Activated T-cell treated with anti-CD3 and anti-CD28 coated beads for 1 hour (primary cell): ENCODE data around the gene SLC4A1AP.
A peak's percentile ranks its signal among the peaks of the same experiment; 100 is the strongest.
"Not testable (repeated sequence)": the region's sequence is repeated elsewhere in the genome, so short reads cannot be mapped to it uniquely, and the experiment has no call there.

Experiments used
- DNase-seq: peaks from one replicate; pipeline ENCODE4 v3.0.0-alpha.2; 2020; ENCODE audit warnings: low read depth

The SLC4A1AP gene

DNA sequence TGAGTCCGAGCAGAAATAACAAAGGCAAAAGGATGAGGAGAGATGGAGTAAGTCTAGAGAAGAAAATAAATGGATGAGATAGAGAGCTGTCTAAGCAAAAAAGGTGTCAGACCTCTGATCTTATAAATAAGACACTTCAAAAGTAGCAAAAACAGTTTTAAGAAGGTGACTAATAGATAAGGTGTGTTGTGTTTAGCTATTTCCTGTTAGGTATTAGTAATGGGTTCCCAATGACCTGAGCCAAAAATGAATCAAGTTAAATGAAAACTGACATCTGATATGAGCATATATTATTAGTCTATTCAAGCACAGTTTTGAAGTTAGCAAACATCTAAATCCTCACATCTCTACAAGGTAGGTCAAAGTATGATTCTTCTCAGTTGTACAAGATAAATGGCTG lies 10.9 kb upstream of the SLC4A1AP start:
- no peak for DNase-seq

- DNase-seq, result no peak
These were observed 10.3 kb upstream of the SLC4A1AP start for GRCh38 chr2:27653397-27653796.

GRCh38 chr2:27655155-27655951 lies 8.3 kb upstream of the SLC4A1AP start:
- no peak for DNase-seq

- no peak for DNase-seq
These were observed 2.3 kb upstream of the SLC4A1AP start for GRCh38 chr2:27661371-27661770.

GRCh38 chr2:27664154-27664574 lies 475 bp downstream of the SLC4A1AP start:
- peak; percentile 3 for DNase-seq

DNA sequence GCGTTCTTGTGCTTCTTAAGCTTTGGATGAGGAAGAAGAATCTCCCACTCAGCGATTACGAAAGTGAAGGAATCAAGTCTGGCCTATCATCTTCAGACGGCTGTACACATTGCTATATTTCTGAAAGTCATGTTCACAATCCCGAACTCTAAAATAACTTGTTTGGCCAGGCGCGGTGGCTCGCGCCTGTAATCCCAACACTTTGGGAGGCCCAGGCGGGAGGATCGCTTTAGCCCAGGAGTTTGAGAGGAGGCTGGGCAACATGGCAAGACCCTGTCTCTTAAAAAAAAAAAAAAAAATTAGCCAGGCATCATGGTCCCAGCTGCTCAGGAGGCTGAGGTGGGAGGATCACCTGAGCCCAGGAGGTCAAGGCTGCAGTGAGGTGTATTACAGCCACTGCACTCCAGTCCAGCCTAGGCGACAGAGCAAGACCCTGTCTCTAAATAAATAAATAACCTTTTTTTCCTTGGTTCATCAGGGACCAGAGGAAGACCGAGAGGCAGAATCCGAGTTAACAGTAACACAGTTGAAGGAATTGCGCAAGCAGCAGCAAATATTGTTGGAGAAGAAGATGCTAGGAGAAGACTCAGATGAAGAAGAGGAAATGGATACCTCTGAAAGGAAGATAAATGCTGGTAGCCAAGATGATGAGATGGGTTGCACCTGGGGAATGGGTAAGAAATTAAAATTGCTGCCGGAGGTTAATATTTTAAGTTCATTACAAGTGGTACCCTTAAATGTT lies 1.1 kb downstream of the SLC4A1AP start:
- DNase-seq, result no peak

- no peak for DNase-seq
These were observed 3.8 kb downstream of the SLC4A1AP start for GRCh38 chr2:27667446-27667845.

DNA sequence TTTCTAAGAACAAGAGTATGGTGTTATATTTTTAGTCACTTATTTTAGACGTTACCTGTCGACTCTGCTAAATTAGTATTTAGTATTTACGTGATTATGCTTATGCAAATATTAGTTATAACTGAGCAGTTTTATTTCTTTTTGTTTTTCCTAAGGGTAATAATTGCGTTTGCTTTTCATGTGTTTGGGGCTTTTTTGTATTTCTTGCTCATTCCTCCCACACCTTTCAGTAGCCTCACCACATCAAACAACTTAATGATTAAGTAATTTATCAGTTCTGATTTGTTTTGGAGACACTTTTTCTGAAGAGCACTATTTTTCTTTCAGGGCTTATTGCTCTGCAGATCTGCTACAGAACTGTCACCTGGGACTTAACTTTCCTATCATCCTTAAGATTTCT lies 7.5 kb downstream of the SLC4A1AP start:
- DNase-seq, result no peak

GRCh38 chr2:27672723-27673486 lies 9.2 kb downstream of the SLC4A1AP start:
- DNase-seq, result no peak

- no peak for DNase-seq
These were observed 16.9 kb downstream of the SLC4A1AP start for GRCh38 chr2:27680571-27680970.

GRCh38 chr2:27681841-27682240 lies 18.2 kb downstream of the SLC4A1AP start:
- DNase-seq, result no peak

GRCh38 chr2:27682334-27682771 lies 18.7 kb downstream of the SLC4A1AP start:
- DNase-seq, result not testable (repeated sequence)

GRCh38 chr2:27683390-27684071 lies 19.8 kb downstream of the SLC4A1AP start:
- DNase-seq, result peak; percentile 81

GRCh38 chr2:27685006-27685405 lies 21.3 kb downstream of the SLC4A1AP start:
- DNase-seq, result not testable (repeated sequence)

- no peak for DNase-seq
These were observed 21.9 kb downstream of the SLC4A1AP start for GRCh38 chr2:27685577-27685976.

DNA sequence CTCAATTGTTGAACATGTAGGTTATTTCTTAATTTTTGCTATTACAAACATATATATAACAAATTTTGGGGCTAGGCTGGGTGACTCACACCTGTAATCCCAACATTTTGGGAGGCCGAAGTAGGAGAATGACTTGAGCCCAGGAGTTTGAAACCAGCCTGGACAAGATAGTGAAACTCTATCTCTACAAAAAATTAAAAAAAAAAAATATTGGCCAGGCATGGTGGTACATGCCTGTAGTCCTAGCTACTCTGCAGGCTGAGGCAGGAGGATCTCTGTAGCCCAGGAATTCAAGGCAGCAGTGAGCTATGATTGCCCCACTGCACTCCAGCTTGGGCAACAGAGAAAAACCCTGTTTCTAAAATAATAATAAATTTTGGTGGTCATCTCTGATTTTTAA lies 23.5 kb downstream of the SLC4A1AP start:
- no peak for DNase-seq

DNA sequence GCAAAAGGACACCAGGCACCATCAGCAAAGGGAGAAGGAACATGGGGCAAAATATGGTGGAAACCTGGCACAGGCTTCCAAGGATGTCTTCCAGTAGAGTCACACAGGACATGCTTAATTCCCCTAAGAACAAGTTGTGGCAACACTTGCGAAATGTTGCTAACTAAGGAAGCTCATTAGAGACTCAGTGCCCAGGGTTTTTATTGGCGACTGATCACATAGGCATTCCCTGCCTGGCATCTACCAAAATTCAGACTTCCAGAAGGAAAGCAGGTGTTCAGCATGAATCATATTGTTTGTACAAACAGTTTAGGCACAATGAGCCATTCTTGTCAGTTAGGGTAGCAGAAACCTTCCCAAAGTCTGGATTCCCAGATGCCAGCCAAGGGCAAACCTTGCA lies 25.7 kb downstream of the SLC4A1AP start:
- DNase-seq, result no peak

- DNase-seq, result no peak
These were observed 26.4 kb downstream of the SLC4A1AP start for GRCh38 chr2:27690052-27690451.

GRCh38 chr2:27697660-27698059 lies 34.0 kb downstream of the SLC4A1AP start:
- no peak for DNase-seq

DNA sequence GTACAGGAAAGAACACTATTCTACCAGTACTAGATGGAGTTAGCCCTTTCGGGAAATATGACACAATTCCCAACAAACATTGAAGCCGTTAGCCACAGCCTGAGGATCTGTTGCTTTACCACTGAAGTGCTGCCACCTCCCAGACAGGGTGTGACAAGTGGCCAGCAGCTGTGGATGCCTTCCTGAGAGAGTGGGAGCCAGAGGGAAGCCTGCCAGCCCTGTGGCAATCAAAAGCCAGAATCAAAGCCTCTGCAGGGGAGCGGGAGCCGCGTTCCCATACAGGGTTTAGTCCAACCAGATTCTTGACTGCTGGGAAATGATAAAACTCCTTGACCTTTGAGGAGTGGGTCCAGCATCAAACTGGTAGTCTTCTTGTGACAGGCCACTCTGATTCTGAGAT lies 38.0 kb downstream of the SLC4A1AP start:
- no peak for DNase-seq

GRCh38 chr2:27702302-27702701 lies 38.6 kb downstream of the SLC4A1AP start:
- DNase-seq, result no peak
